Chondrocyte (in vitro differentiated cells): ENCODE results near the gene MRPL36. TPM values are rescaled to one million over a fixed set of nuclear protein-coding genes. Genes with fewer than 3 reads are reported as not detected.

ENCODE experiments used
- DNase-seq: peaks from one replicate; pipeline ENCODE4 v3.0.0; 2021; ENCODE audit warnings: mixed read lengths, low spot score
- H3K27ac Mint-ChIP-seq: one replicate; pipeline ENCODE4 v1.8.0; 2021; ENCODE audit warnings: mild to moderate bottlenecking, moderate library complexity, mixed read lengths; ENCODE audit not compliant: unreplicated experiment
- H3K27me3 Mint-ChIP-seq: 2 replicates; pipeline ENCODE4 v1.8.0; 2021; ENCODE audit warnings: low read depth, mixed read lengths
- H3K36me3 Mint-ChIP-seq: 2 replicates; pipeline ENCODE4 v1.8.0; 2021; ENCODE audit warnings: low read depth, mixed read lengths
- H3K4me1 Mint-ChIP-seq: 2 replicates; pipeline ENCODE4 v1.8.0; 2021; ENCODE audit warnings: low read depth, mild to moderate bottlenecking, mixed read lengths
- H3K4me3 Mint-ChIP-seq: one replicate; pipeline ENCODE4 v1.8.0; 2021; ENCODE audit warnings: mild to moderate bottlenecking, moderate library complexity, mixed read lengths; ENCODE audit not compliant: unreplicated experiment
- H3K9me3 Mint-ChIP-seq: 2 replicates; pipeline ENCODE4 v1.8.0; 2021; ENCODE audit warnings: low read depth, mixed read lengths
- total RNA-seq: library from RNA; stranded (reverse); gene quantifications from 3 replicates; pipeline ENCODE4 v1.2.1, GENCODE V29; 2021
- TF ChIP-seq, protein P1 (sequence below): fragments of 200-600 bp; sonication (generic); IDR thresholded peaks from 2 replicates; pipeline ENCODE4 v1.5.0; 2021; ENCODE audit warnings: antibody characterized with exemption, mild to moderate bottlenecking, moderate library complexity

The MRPL36 gene
- total RNA-seq, 1 donor from 2014 or later = 37.4 TPM

DNA sequence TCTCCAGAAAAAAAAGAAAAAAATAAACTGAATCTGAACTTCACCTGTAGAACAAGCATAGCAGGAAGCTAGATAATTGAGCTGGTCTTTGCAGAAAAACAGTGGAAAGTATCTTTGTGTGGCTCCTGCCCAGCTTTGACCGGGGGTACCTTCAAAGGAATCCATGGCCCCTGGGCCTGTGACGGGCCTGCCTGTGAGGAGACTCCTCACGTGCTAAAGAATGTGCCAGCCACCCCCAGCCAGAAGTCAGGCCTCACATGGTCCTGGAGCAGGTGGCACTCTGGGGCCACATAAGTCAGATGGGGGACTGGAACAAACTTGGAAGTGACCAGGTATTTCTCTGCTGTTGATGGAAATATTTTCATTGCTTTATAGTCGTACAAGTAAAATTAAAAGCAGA is 5.7 kb upstream of the MRPL36 start:
- TF ChIP-seq, protein P1, sequence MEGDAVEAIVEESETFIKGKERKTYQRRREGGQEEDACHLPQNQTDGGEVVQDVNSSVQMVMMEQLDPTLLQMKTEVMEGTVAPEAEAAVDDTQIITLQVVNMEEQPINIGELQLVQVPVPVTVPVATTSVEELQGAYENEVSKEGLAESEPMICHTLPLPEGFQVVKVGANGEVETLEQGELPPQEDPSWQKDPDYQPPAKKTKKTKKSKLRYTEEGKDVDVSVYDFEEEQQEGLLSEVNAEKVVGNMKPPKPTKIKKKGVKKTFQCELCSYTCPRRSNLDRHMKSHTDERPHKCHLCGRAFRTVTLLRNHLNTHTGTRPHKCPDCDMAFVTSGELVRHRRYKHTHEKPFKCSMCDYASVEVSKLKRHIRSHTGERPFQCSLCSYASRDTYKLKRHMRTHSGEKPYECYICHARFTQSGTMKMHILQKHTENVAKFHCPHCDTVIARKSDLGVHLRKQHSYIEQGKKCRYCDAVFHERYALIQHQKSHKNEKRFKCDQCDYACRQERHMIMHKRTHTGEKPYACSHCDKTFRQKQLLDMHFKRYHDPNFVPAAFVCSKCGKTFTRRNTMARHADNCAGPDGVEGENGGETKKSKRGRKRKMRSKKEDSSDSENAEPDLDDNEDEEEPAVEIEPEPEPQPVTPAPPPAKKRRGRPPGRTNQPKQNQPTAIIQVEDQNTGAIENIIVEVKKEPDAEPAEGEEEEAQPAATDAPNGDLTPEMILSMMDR = no peak

DNA sequence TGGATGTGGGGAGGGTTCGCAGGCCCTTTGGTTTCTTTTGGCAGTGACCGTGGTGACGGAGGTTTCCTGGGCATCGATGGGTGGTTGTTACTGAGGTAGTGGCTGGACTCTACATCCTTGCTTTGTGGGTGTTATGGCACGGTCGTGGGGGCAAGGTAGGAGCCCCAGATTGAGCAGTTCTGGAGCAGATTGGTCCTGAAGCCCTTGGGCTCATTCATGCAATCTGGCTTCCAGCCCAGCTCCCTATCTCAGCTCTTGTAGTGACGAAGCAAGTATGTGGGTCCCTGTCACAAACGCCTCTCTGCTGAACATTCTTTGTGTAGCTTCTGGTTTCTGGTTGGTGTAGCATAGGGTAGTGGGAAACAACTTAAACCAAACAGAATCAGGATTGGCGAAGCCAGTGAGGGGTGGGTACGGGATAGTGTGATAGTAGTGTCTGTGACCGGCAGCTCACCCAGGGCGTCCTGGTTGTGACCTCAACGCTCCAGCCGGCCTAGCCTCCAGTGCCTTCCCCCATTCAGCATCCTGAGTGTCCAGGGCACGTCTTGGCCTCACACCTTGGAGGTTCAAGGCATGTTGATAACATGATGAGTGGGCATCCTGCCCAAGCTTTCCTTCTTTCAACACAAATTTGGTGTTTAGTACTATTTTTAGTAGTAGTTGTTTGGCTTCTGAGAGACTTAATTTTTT is 4.5 kb upstream of the MRPL36 start:
- H3K9me3 Mint-ChIP-seq = no peaks in the 10 kb centered on the region
- TF ChIP-seq, protein P1 = no peak
- H3K4me3 Mint-ChIP-seq = no peak overlapping the region
- peaks cover 29% of the 10 kb centered on the region for H3K4me1 Mint-ChIP-seq
- no peak overlapping the region for H3K27ac Mint-ChIP-seq
- no peaks in the 10 kb centered on the region for H3K27me3 Mint-ChIP-seq
- H3K36me3 Mint-ChIP-seq = peaks cover 33% of the 10 kb centered on the region
- DNase-seq = peak; percentile 72

More for the DNA sequence above, 5.7 kb upstream of the MRPL36 start:
- Mint-ChIP-seq H3K36me3 (peaks cover 34% of the 10 kb centered on the region), H3K27me3 (no peaks in the 10 kb centered on the region), H3K4me3 (no peak overlapping the region), H3K9me3 (no peaks in the 10 kb centered on the region), H3K4me1 (peaks cover 24% of the 10 kb centered on the region), H3K27ac (no peak overlapping the region)
- peak; percentile 56 for DNase-seq

DNA sequence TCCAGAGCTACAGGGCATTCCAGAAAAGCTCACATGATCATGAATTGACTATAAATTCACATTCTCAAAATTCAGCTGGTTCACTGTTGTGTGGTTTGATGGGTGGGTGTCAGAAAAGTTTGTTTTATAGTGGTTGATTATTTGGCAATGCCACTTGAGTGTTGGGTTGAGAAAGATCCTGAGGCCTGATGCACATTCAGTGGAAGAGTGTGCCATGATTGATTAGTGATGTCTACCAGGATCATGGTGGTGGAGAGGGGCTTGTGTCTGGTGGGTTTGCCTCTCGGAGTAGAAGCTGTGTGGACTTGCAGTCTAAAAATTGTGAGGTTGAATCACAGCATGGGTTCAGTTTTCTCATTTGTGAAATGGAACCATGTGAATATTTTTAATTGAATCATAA is 3.6 kb upstream of the MRPL36 start:
- DNase-seq = no peak
- no peaks in the 10 kb centered on the region for H3K9me3 Mint-ChIP-seq
- peaks cover 33% of the 10 kb centered on the region for H3K4me1 Mint-ChIP-seq
- H3K27ac Mint-ChIP-seq = no peak overlapping the region
- H3K36me3 Mint-ChIP-seq = peaks cover 29% of the 10 kb centered on the region
- no peak overlapping the region for H3K4me3 Mint-ChIP-seq
- TF ChIP-seq, protein P1 = no peak
- H3K27me3 Mint-ChIP-seq = no peaks in the 10 kb centered on the region

DNA sequence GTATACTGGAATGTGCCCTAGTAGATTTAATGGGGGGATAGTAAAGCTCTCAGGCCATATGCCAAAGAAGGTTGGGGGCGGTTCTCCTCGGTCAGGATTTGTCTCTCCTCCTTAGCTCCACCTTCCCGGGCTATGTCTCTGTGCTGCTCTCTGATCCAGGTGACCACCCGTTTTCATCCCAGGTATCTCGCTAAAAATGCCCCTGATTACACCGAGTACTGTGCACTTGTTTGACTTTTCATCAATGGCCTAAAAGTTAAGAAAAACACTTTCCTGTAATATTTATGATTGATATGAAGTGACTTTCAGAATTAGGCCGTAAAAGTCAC is 2.3 kb upstream of the MRPL36 start:
- H3K4me3 Mint-ChIP-seq = peak overlapping the region; percentile 99
- peaks cover 33% of the 10 kb centered on the region for H3K4me1 Mint-ChIP-seq
- H3K9me3 Mint-ChIP-seq = no peaks in the 10 kb centered on the region
- H3K36me3 Mint-ChIP-seq = peaks cover 24% of the 10 kb centered on the region
- TF ChIP-seq, protein P1 = no peak
- H3K27me3 Mint-ChIP-seq = no peaks in the 10 kb centered on the region
- no peak for DNase-seq
- peak overlapping the region; percentile 67 for H3K27ac Mint-ChIP-seq

DNA sequence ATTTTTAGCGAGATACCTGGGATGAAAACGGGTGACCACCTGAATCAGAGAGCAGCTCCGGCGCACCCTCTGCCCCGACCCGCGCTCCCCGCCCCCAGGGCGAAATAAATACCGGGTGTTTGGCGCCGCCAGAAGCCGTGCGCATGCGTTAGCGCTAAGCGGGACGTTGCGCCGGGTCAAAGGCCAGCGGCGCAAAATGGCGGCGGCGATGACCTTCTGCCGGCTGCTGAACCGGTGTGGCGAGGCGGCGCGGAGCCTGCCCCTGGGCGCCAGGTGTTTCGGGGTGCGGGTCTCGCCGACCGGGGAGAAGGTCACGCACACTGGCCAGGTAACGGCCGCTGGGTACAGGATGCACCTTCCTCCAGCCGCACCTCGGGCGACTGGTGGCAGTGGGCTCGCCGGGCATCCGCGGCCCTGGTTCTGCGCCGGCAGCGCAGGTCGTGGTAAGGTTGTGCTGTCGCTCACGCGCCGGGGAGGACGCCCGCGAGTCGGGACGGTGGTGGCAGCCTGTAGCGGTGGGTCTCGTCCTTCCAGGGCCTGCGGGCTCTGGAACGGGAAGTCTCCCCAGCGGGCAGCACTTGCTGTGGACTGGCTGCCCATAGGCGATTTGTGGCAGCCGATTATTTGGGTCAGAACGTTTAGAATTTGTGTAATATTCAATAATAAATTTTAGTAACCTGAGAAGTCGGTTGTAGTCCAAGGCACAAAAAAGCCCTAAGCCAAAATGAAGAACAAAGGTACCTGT is 1.8 kb upstream of the MRPL36 start, which contains the start of gene NDUFS6:
Gene NDUFS6 (plus strand): TSS at position 186 of the 745 bp plus-strand sequence. CDS start 11 bp downstream, at position 197.
- peaks cover 20% of the 10 kb centered on the region for H3K36me3 Mint-ChIP-seq

More for the DNA sequence above, 1.8 kb upstream of the MRPL36 start, which contains the start of gene NDUFS6:
- H3K27me3 Mint-ChIP-seq = no peaks in the 10 kb centered on the region
- peak within 1 kb of the TSS; percentile 99 for H3K4me3 Mint-ChIP-seq
- no peak for DNase-seq
- H3K27ac Mint-ChIP-seq = peak within 1 kb of the TSS; percentile 100
- TF ChIP-seq, protein P1 = peak; percentile 33
- no peaks in the 10 kb centered on the region for H3K9me3 Mint-ChIP-seq
- peaks cover 33% of the 10 kb centered on the region for H3K4me1 Mint-ChIP-seq
